ENCODE measurements around the gene DDA1. TPM values are rescaled to one million over a fixed set of nuclear protein-coding genes. Genes with fewer than 3 reads are reported as not detected.

The DDA1 gene
- total and polyA plus RNA-seq, 2 of the 13 experiments (the other 11 are each of a cell fraction or from before 2014, with no cell fraction given): 24.5 to 26.0 TPM

- TF ChIP-seq ZNF574 (CRISPR knock-in tag; IDR thresholded peaks at IDR 0.05) (peak; percentile 76), HOXA7 (CRISPR knock-in tag; IDR thresholded peaks at IDR 0.05) (no peak), AKNA (CRISPR knock-in tag; IDR thresholded peaks at IDR 0.05; ENCODE audit: borderline replicate concordance) (no peak), NFE2L1 (CRISPR knock-in tag; IDR thresholded peaks at IDR 0.05; ENCODE audit: borderline replicate concordance) (no peak), NCOA5 (CRISPR knock-in tag; IDR thresholded peaks at IDR 0.05) (no peak), HNRNPLL (IDR thresholded peaks at IDR 0.05; ENCODE audit: low read depth, low read length, poor library complexity, severe bottlenecking) (no peak), ZBTB26 (CRISPR knock-in tag; IDR thresholded peaks at IDR 0.05; ENCODE audit: borderline replicate concordance) (peak; percentile 33; the same call in 1 of the 2 replicates), ZNF253 (CRISPR knock-in tag; IDR thresholded peaks at IDR 0.05; ENCODE audit: borderline replicate concordance) (no peak), ZXDC (CRISPR knock-in tag; IDR thresholded peaks at IDR 0.05) (no peak), KDM5A (IDR thresholded peaks at IDR 0.05; ENCODE audit: borderline replicate concordance, low read length) (no peak), NR2F1 (CRISPR knock-in tag; IDR thresholded peaks at IDR 0.05) (no peak), BRCA1 (CRISPR knock-in tag; IDR thresholded peaks at IDR 0.05) (no peak), ZNF205 (CRISPR knock-in tag; IDR thresholded peaks at IDR 0.05) (0 out of 2 replicates have a peak, but pooled peaks have one; percentile 39), ZBTB7A (CRISPR knock-in tag; IDR thresholded peaks at IDR 0.05) (no peak), CHD2 (IDR thresholded peaks at IDR 0.05; ENCODE audit: low read depth, low read length) (no peak), ELF4 (CRISPR knock-in tag; IDR thresholded peaks at IDR 0.05; ENCODE audit: borderline replicate concordance) (no peak), EEA1 (CRISPR knock-in tag; IDR thresholded peaks at IDR 0.05; ENCODE audit: borderline replicate concordance) (no peak)
Measured at GRCh38 chr19:17333611-17334413, 24.4 kb downstream of the DDA1 start (continued).
